H9 (cell line): ENCODE data around the gene CTIF. TPM values are rescaled to one million over a fixed set of nuclear protein-coding genes. Genes with fewer than 3 reads are reported as not detected.

ENCODE experiments used
- DNase-seq: peaks from one replicate; pipeline ENCODE4 v3.0.0-alpha.2; 2017
- H2AFZ ChIP-seq: one replicate; pipeline ENCODE4 v1.6.1; 2013; ENCODE audit warnings: mild to moderate bottlenecking, low read length, control low read depth, moderate library complexity
- H2AK5ac ChIP-seq: 2 replicates; pipeline ENCODE4 v1.6.1; 2013; ENCODE audit warnings: low read length, control low read depth, mixed read lengths; ENCODE audit not compliant: insufficient read length
- H2BK120ac ChIP-seq: one replicate; pipeline ENCODE4 v1.6.1; 2013; ENCODE audit warnings: low read depth, mild to moderate bottlenecking, low read length, control low read depth, inconsistent platforms; ENCODE audit not compliant: poor library complexity, severe bottlenecking
- H2BK12ac ChIP-seq: 2 replicates; pipeline ENCODE4 v1.6.1; 2013; ENCODE audit warnings: low read length, control low read depth, mixed read lengths, low read depth; ENCODE audit not compliant: insufficient read length
- H2BK15ac ChIP-seq: 2 replicates; pipeline ENCODE4 v1.6.1; 2013; ENCODE audit warnings: low read depth, low read length, control low read depth
- H2BK20ac ChIP-seq: one replicate; pipeline ENCODE4 v1.6.1; 2013; ENCODE audit warnings: low read depth, mild to moderate bottlenecking, low read length, control low read depth, inconsistent platforms; ENCODE audit not compliant: poor library complexity, severe bottlenecking
- H2BK5ac ChIP-seq: 2 replicates; pipeline ENCODE4 v1.6.1; 2013; ENCODE audit warnings: low read length, control low read depth, mixed read lengths; ENCODE audit not compliant: insufficient read length
- H3K14ac ChIP-seq: 2 replicates; pipeline ENCODE4 v1.6.1; 2013; ENCODE audit warnings: low read length, control low read depth; ENCODE audit not compliant: insufficient read depth
- H3K18ac ChIP-seq: 2 replicates; pipeline ENCODE4 v1.6.1; 2013; ENCODE audit warnings: low read depth, mild to moderate bottlenecking, mixed read lengths, low read length, control low read depth; ENCODE audit not compliant: insufficient read length
- H3K23ac ChIP-seq: 2 replicates; pipeline ENCODE4 v1.6.1; 2013; ENCODE audit warnings: low read length, control low read depth, mixed read lengths, low read depth; ENCODE audit not compliant: insufficient read length
- H3K23me2 ChIP-seq: 2 replicates; pipeline ENCODE4 v1.6.1; 2013; ENCODE audit warnings: low read depth, mild to moderate bottlenecking, mixed read lengths, low read length, control low read depth; ENCODE audit not compliant: insufficient read length, poor library complexity, severe bottlenecking
- H3K27ac ChIP-seq: 2 replicates; pipeline ENCODE4 v1.5.1; 2013; ENCODE audit warnings: low read length, control low read depth, mixed read lengths, low read depth; ENCODE audit not compliant: insufficient read length
- H3K27me3 ChIP-seq: 2 replicates; pipeline ENCODE4 v1.6.1; 2013; ENCODE audit warnings: low read length, control low read depth, inconsistent platforms; ENCODE audit not compliant: insufficient read depth
- H3K4ac ChIP-seq: 2 replicates; pipeline ENCODE4 v1.6.1; 2013; ENCODE audit warnings: low read depth, mild to moderate bottlenecking, control low read depth, inconsistent platforms, low read length, moderate library complexity
- H3K4me1 ChIP-seq: 2 replicates; pipeline ENCODE4 v1.6.1; 2013; ENCODE audit warnings: low read length, control low read depth, inconsistent platforms; ENCODE audit not compliant: insufficient read depth
- H3K4me2 ChIP-seq: 2 replicates; pipeline ENCODE4 v1.6.1; 2013; ENCODE audit warnings: low read length, control low read depth, mixed read lengths; ENCODE audit not compliant: insufficient read length, insufficient read depth
- H3K56ac ChIP-seq: 2 replicates; pipeline ENCODE4 v1.6.1; 2013; ENCODE audit warnings: low read depth, mild to moderate bottlenecking, mixed read lengths, low read length, control low read depth; ENCODE audit not compliant: insufficient read length
- H3K79me1 ChIP-seq: 2 replicates; pipeline ENCODE4 v1.6.1; 2013; ENCODE audit warnings: low read depth, mild to moderate bottlenecking, moderate library complexity, low read length, control low read depth, inconsistent platforms; ENCODE audit not compliant: insufficient read depth, poor library complexity, severe bottlenecking
- H3K79me2 ChIP-seq: 2 replicates; pipeline ENCODE4 v1.6.1; 2013; ENCODE audit warnings: low read length, control low read depth, inconsistent platforms; ENCODE audit not compliant: insufficient read depth
- H3K9ac ChIP-seq: 2 replicates; pipeline ENCODE4 v1.6.1; 2013; ENCODE audit warnings: low read length, control low read depth, mixed read lengths; ENCODE audit not compliant: insufficient read length; ENCODE audit errors: extremely low read depth
- H3K9me3 ChIP-seq: one replicate; pipeline ENCODE4 v1.6.1; 2013; ENCODE audit warnings: low read depth, low read length, inconsistent platforms; ENCODE audit not compliant: control insufficient read depth
- H3T11ph ChIP-seq: one replicate; pipeline ENCODE4 v1.6.1; 2013; ENCODE audit warnings: mild to moderate bottlenecking, low read length, control low read depth, inconsistent platforms
- H4K20me1 ChIP-seq: one replicate; pipeline ENCODE4 v1.6.1; 2013; ENCODE audit not compliant: control insufficient read depth, insufficient read length, insufficient read depth
- H4K5ac ChIP-seq: 2 replicates; pipeline ENCODE4 v1.6.1; 2013; ENCODE audit warnings: low read depth, mild to moderate bottlenecking, mixed read lengths, low read length, control low read depth; ENCODE audit not compliant: insufficient read length
- H4K8ac ChIP-seq: replicated peaks from 2 replicates; pipeline ENCODE4 v1.6.1; 2013; ENCODE audit warnings: low read length, control low read depth, mixed read lengths, low read depth; ENCODE audit not compliant: insufficient read length
- H4K91ac ChIP-seq: 2 replicates; pipeline ENCODE4 v1.6.1; 2013; ENCODE audit warnings: low read depth, mild to moderate bottlenecking, moderate library complexity, mixed read lengths, low read length, control low read depth; ENCODE audit not compliant: insufficient read length
- H3K27ac Mint-ChIP-seq, 3 experiments: 2 replicates in 2 of 3; 3 replicates in 1 of 3; pipeline ENCODE4 v1.8.0; 2020 to 2021; ENCODE audit warnings: mixed read lengths in 3 of 3, mild to moderate bottlenecking in 1 of 3, moderate library complexity in 1 of 3
- H3K27me3 Mint-ChIP-seq: 2 replicates; pipeline ENCODE4 v1.8.0; 2021; ENCODE audit warnings: low read depth, mild to moderate bottlenecking, moderate library complexity, mixed read lengths
- H3K36me3 Mint-ChIP-seq, 3 experiments: 2 replicates in 2 of 3; 3 replicates in 1 of 3; pipeline ENCODE4 v1.8.0; 2020 to 2021; ENCODE audit warnings: low read depth in 3 of 3, mixed read lengths in 3 of 3; ENCODE audit not compliant: insufficient read depth in 1 of 3
- H3K4me1 Mint-ChIP-seq, 2 experiments: 2 replicates each; pipeline ENCODE4 v1.8.0; 2020; ENCODE audit warnings: mixed read lengths in 2 of 2
- H3K4me3 Mint-ChIP-seq, 2 experiments: 2 replicates in 1 of 2; 3 replicates in 1 of 2; pipeline ENCODE4 v1.8.0; 2020 to 2021; ENCODE audit warnings: mild to moderate bottlenecking in 2 of 2, mixed read lengths in 2 of 2, moderate library complexity in 1 of 2
- H3K9me3 Mint-ChIP-seq, 2 experiments: 2 replicates in 1 of 2; 3 replicates in 1 of 2; pipeline ENCODE4 v1.8.0; 2020; ENCODE audit warnings: mild to moderate bottlenecking in 2 of 2, mixed read lengths in 2 of 2, moderate library complexity in 1 of 2
- WGBS: extraction: QIAGEN DNeasy Blood & Tissue Kit; methylation state at CpG from one replicate; pipeline ENCODE4 v1.1.7; 2013; ENCODE audit warnings: missing lambda C conversion rate, low lambda C conversion rate, mixed read lengths; ENCODE audit not compliant: insufficient read length; ENCODE audit errors: extremely low coverage; 5-methylcytosine and 5-hydroxymethylcytosine counted together
- total RNA-seq: library from RNA; stranded (reverse); gene quantifications from 2 replicates; pipeline ENCODE4 v1.2.1, GENCODE V29; 2021
- TF ChIP-seq, protein P1 (sequence below): fragments of 200-600 bp; sonication (generic); conservative IDR thresholded peaks from 3 replicates; pipeline ENCODE4 v1.8.0; 2021; ENCODE audit warnings: antibody characterized with exemption, mild to moderate bottlenecking

CTIF gene
- total RNA-seq, 1 experiment from 2014 or later, result 15.8 TPM

DNA sequence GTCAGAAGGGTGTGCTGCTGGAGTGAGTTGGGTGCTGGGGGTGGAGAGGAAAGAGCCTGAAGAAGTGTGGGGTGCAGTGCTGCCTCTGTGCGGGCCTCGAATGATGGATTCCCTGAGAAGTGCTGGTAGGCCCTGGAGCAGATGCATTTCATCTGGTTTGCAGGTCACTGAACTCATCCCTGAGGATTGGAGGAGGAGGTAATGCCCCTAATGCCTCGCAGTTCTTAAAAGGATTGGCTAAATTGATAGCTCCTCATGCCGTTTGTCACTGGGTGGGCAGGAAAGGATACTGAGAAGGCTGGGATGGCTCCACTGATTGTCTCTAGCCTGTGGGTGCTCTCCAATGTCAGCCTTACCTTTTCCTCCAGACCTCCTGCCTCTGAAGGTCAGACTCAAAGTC is 74.1 kb downstream of the CTIF start:
- H4K8ac ChIP-seq, result no peak overlapping the region
- H2AFZ ChIP-seq, result no peak overlapping the region
- no CpG with 5 or more reads among the region's 4 CpGs for WGBS
- peaks cover 12 to 20% of the 10 kb centered on the region in 2 experiments for H3K4me1 Mint-ChIP-seq
- H2BK120ac ChIP-seq, result no peak overlapping the region
- H2BK15ac ChIP-seq, result no peak overlapping the region
- no peak overlapping the region for H3K4me2 ChIP-seq
- TF ChIP-seq, protein P1, sequence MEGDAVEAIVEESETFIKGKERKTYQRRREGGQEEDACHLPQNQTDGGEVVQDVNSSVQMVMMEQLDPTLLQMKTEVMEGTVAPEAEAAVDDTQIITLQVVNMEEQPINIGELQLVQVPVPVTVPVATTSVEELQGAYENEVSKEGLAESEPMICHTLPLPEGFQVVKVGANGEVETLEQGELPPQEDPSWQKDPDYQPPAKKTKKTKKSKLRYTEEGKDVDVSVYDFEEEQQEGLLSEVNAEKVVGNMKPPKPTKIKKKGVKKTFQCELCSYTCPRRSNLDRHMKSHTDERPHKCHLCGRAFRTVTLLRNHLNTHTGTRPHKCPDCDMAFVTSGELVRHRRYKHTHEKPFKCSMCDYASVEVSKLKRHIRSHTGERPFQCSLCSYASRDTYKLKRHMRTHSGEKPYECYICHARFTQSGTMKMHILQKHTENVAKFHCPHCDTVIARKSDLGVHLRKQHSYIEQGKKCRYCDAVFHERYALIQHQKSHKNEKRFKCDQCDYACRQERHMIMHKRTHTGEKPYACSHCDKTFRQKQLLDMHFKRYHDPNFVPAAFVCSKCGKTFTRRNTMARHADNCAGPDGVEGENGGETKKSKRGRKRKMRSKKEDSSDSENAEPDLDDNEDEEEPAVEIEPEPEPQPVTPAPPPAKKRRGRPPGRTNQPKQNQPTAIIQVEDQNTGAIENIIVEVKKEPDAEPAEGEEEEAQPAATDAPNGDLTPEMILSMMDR, result no peak
- H2BK20ac ChIP-seq, result no peak overlapping the region
- peak overlapping the region in 1 of 3 experiments; percentile 25; a peak in 1 of 7 replicates for H3K27ac Mint-ChIP-seq
- H2BK12ac ChIP-seq, result no peak overlapping the region
- H3K27me3 ChIP-seq, result no peaks in the 10 kb centered on the region
- peaks cover 3% of the 10 kb centered on the region for H4K20me1 ChIP-seq
- no peak overlapping the region for H3K27ac ChIP-seq
- H4K5ac ChIP-seq, result no peak overlapping the region
- no peak overlapping the region for H3K4ac ChIP-seq
- DNase-seq, result no peak
- H2AK5ac ChIP-seq, result no peak overlapping the region
- H2BK5ac ChIP-seq, result no peak overlapping the region
- no peaks in the 10 kb centered on the region for H3K79me2 ChIP-seq
- no peak overlapping the region for H4K91ac ChIP-seq
- H3K23me2 ChIP-seq, result no peaks in the 10 kb centered on the region
- H3K18ac ChIP-seq, result no peak overlapping the region
- 0 out of 2 replicates have a peak overlapping the region, but pooled peaks have one; percentile 51 for H3K14ac ChIP-seq
- no peaks in the 10 kb centered on the region; the same call in 1 of the 2 replicates for H3K4me1 ChIP-seq
- H3K23ac ChIP-seq, result no peak overlapping the region
- H3K56ac ChIP-seq, result no peak overlapping the region
- H3K4me3 Mint-ChIP-seq, result peak overlapping the region in 1 of 2 experiments; percentile 15; a peak in 1 of 5 replicates
- H3K79me1 ChIP-seq, result no peaks in the 10 kb centered on the region
- H3K27me3 Mint-ChIP-seq, result no peaks in the 10 kb centered on the region
- no peak overlapping the region for H3K9ac ChIP-seq
- H3T11ph ChIP-seq, result no peak overlapping the region
- no peaks in the 10 kb centered on the region for H3K9me3 Mint-ChIP-seq
- H3K9me3 ChIP-seq, result no peaks in the 10 kb centered on the region
- no peaks in the 10 kb centered on the region; a peak in 1 of 7 replicates for H3K36me3 Mint-ChIP-seq
